HG02981 (cell line): ENCODE data around the gene CCDC60.
"Not testable (repeated sequence)": the region's sequence is repeated elsewhere in the genome, so short reads cannot be mapped to it uniquely, and the experiment has no call there.

Experiments used
- ATAC-seq: cut with Tn5 transposase; IDR thresholded peaks from one replicate; pipeline ENCODE4 v1.9.1; 2021; ENCODE audit warnings: mild to moderate bottlenecking, moderate library complexity; ENCODE audit not compliant: unreplicated experiment

CCDC60 gene

GRCh38 chr12:119338593-119339363, 4.2 kb downstream of the CCDC60 start:
- no peak for ATAC-seq

- no peak for ATAC-seq
These were observed 6.0 kb downstream of the CCDC60 start for GRCh38 chr12:119340578-119340977.

GRCh38 chr12:119341020-119341419, 6.5 kb downstream of the CCDC60 start:
- ATAC-seq: no peak

- no peak for ATAC-seq
These were observed 7.5 kb downstream of the CCDC60 start for GRCh38 chr12:119341988-119342387.

GRCh38 chr12:119343130-119343529, 8.6 kb downstream of the CCDC60 start:
- ATAC-seq: no peak

- ATAC-seq: no peak
These were observed 19.6 kb downstream of the CCDC60 start for GRCh38 chr12:119354172-119354571.

GRCh38 chr12:119360366-119360765, 25.8 kb downstream of the CCDC60 start:
- not testable (repeated sequence) for ATAC-seq

- no peak for ATAC-seq
These were observed 28.5 kb downstream of the CCDC60 start for GRCh38 chr12:119363037-119363436.

- no peak for ATAC-seq
These were observed 29.0 kb downstream of the CCDC60 start for GRCh38 chr12:119363490-119363889.

GRCh38 chr12:119365451-119365850, 30.9 kb downstream of the CCDC60 start:
- no peak for ATAC-seq

GRCh38 chr12:119366007-119366406, 31.5 kb downstream of the CCDC60 start:
- ATAC-seq: no peak

GRCh38 chr12:119369161-119369560, 34.6 kb downstream of the CCDC60 start:
- no peak for ATAC-seq

- ATAC-seq: no peak
These were observed 35.5 kb downstream of the CCDC60 start for GRCh38 chr12:119369907-119370546.

- ATAC-seq: no peak
These were observed 38.0 kb downstream of the CCDC60 start for GRCh38 chr12:119372540-119372939.

GRCh38 chr12:119373001-119373400, 38.5 kb downstream of the CCDC60 start:
- no peak for ATAC-seq

GRCh38 chr12:119373666-119374065, 39.1 kb downstream of the CCDC60 start:
- ATAC-seq: no peak

GRCh38 chr12:119374635-119375034, 40.1 kb downstream of the CCDC60 start:
- no peak for ATAC-seq

GRCh38 chr12:119375075-119375882, 40.8 kb downstream of the CCDC60 start:
- no peak for ATAC-seq

- no peak for ATAC-seq
These were observed 41.3 kb downstream of the CCDC60 start for GRCh38 chr12:119375883-119376190.

GRCh38 chr12:119378903-119379302, 44.4 kb downstream of the CCDC60 start:
- ATAC-seq: no peak

GRCh38 chr12:119381471-119382235, 47.1 kb downstream of the CCDC60 start:
- ATAC-seq: no peak
